HL-60 (cell line): ENCODE results near the gene BABAM2.

Experiments used
- GABPA ChIP-seq: IDR thresholded peaks from 2 replicates; pipeline ENCODE4 v1.6.1; 2012; ENCODE audit warnings: low read depth
- POLR2AphosphoS5 ChIP-seq: IDR thresholded peaks from 2 replicates; pipeline ENCODE4 v1.6.1; 2012; ENCODE audit warnings: low read depth
- SPI1 ChIP-seq: IDR thresholded peaks from 2 replicates; pipeline ENCODE4 v1.6.1; 2012; ENCODE audit warnings: low read depth, mild to moderate bottlenecking, borderline replicate concordance
- TF ChIP-seq, protein P1 (sequence below): IDR thresholded peaks from one replicate; pipeline ENCODE4 v1.5.1; 2011; ENCODE audit warnings: low read length, control low read depth, inconsistent platforms; ENCODE audit not compliant: insufficient read depth
- TF ChIP-seq, protein P2 (sequence below): IDR thresholded peaks from 2 replicates; pipeline ENCODE4 v1.6.1; 2012; ENCODE audit warnings: low read depth; ENCODE audit not compliant: insufficient replicate concordance

DNA sequence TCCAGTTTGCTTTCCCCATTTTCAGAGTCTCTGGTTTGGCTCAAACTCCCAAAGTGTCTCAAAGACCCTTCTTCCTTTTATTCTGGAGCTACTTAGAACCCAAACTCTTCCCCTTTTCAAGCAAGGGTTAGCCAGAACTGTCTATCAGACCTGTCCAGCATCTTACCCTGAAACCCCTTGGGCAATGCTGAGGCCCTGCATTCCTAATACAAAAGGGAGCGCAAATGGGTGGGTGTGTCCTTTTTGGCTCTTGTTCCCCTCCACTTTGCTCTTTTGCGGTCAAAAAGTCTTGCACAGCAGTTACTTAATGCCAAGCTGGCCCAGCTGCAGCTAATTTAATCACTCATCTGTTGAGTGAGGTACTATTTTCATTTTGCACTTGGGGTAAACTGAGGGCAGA is 270.9 kb downstream of the BABAM2 start:
- TF ChIP-seq, protein P1, sequence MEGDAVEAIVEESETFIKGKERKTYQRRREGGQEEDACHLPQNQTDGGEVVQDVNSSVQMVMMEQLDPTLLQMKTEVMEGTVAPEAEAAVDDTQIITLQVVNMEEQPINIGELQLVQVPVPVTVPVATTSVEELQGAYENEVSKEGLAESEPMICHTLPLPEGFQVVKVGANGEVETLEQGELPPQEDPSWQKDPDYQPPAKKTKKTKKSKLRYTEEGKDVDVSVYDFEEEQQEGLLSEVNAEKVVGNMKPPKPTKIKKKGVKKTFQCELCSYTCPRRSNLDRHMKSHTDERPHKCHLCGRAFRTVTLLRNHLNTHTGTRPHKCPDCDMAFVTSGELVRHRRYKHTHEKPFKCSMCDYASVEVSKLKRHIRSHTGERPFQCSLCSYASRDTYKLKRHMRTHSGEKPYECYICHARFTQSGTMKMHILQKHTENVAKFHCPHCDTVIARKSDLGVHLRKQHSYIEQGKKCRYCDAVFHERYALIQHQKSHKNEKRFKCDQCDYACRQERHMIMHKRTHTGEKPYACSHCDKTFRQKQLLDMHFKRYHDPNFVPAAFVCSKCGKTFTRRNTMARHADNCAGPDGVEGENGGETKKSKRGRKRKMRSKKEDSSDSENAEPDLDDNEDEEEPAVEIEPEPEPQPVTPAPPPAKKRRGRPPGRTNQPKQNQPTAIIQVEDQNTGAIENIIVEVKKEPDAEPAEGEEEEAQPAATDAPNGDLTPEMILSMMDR = no peak
- TF ChIP-seq, protein P2, sequence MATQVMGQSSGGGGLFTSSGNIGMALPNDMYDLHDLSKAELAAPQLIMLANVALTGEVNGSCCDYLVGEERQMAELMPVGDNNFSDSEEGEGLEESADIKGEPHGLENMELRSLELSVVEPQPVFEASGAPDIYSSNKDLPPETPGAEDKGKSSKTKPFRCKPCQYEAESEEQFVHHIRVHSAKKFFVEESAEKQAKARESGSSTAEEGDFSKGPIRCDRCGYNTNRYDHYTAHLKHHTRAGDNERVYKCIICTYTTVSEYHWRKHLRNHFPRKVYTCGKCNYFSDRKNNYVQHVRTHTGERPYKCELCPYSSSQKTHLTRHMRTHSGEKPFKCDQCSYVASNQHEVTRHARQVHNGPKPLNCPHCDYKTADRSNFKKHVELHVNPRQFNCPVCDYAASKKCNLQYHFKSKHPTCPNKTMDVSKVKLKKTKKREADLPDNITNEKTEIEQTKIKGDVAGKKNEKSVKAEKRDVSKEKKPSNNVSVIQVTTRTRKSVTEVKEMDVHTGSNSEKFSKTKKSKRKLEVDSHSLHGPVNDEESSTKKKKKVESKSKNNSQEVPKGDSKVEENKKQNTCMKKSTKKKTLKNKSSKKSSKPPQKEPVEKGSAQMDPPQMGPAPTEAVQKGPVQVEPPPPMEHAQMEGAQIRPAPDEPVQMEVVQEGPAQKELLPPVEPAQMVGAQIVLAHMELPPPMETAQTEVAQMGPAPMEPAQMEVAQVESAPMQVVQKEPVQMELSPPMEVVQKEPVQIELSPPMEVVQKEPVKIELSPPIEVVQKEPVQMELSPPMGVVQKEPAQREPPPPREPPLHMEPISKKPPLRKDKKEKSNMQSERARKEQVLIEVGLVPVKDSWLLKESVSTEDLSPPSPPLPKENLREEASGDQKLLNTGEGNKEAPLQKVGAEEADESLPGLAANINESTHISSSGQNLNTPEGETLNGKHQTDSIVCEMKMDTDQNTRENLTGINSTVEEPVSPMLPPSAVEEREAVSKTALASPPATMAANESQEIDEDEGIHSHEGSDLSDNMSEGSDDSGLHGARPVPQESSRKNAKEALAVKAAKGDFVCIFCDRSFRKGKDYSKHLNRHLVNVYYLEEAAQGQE = no peak
- TF ChIP-seq POLR2AphosphoS5 = no peak
- TF ChIP-seq GABPA = no peak
- TF ChIP-seq SPI1 = no peak
